ENCODE results near the gene BACH2.

The BACH2 gene

DNA sequence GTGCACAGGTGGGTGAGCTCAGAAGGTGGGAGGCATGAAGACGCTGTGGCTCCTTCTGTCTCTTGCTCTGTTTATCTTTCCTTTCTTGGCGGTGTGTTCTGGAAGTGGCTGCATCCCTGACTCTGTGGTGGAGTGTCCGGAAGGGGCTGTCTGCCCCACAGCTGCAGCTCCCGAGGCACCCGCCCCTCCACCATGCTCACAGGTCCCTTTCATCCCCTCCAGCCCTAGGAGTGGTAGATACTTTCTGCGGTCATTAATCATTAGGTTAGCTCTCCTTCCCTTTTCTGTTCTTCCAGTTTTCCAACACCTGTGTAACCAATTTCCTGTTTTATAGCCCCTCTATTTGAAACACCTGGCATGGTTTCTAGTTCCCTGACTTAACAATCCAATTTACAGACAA lies 336.8 kb downstream of the BACH2 start:
- DNase-seq = no peak

DNA sequence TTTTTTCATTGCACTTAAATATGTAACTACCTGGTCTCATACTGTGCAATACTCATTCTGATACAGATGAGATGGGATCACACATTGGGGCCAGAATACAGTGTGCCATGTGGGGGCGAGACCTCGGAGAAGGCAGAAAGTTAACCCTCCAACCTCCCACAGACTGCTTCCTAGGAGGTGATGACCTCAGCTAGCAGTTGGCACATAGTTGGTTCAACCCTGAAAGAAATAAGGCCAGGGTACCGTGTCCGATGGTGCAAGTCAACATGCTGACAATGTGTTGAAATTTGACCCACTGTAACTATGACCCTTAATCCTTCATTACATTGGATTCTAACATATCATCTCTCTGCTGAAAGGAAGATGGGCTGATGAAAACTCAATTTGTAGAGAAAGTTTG lies 340.5 kb downstream of the BACH2 start:
- no peak for DNase-seq

DNA sequence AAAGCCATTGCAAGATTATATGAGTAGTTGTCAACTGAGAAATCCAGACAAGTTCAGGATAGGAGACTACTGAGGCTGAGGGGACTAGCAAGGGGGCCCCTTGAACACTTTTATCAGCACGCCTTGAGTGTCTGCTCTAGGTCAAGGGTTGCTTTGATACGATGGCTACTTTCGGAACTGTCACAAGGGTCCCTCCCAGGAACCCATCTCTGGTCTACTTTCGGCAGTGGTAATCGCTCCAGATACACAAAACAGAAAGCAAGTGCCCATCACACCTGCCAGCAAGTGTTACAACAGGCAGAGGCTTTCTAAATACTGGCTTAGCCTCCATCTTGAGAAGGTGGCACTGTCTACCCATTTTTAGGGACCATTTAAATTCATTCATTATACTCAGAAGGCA lies 341.3 kb downstream of the BACH2 start:
- DNase-seq = no peak

DNA sequence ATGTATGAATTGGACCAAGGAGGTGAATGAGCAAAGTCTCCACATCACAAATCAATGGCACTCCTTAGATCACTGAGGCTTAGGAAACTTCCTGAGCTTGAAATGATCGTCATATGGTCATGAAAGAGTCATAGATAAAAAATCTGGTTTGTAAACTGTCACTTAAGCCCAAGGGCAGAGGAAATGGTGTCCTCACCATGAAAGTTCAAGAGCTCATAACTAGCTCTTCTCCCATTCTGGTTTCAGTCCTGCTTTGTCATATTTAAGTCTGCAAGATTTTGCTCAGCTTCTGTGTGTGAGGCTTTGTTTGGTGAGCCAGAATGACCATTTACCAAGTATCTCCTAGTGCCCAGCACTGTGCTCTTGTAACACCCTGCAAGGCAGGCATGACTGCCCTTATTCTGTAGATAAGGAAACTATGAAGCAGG lies 341.9 kb downstream of the BACH2 start:
- peak; percentile 28 for DNase-seq

DNA sequence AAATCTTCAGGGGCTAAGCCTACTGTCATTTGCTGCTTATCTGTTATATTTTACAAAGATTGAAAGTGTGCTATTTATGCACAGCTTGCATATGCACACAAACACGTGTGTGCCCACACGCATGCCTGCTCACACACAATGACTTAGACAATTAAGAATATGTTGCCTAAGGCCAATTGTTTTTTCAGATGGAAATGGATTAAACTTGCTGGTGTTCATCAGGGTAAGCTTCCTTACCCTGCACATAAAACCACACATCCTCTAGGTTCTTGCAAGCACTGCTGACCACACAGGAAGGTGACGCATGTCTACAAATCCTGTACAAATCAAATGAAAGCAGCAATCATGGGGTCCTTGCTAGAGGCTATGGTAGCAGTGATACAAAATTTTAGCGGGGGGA lies 344.0 kb downstream of the BACH2 start:
- DNase-seq = peak; percentile 86

DNA sequence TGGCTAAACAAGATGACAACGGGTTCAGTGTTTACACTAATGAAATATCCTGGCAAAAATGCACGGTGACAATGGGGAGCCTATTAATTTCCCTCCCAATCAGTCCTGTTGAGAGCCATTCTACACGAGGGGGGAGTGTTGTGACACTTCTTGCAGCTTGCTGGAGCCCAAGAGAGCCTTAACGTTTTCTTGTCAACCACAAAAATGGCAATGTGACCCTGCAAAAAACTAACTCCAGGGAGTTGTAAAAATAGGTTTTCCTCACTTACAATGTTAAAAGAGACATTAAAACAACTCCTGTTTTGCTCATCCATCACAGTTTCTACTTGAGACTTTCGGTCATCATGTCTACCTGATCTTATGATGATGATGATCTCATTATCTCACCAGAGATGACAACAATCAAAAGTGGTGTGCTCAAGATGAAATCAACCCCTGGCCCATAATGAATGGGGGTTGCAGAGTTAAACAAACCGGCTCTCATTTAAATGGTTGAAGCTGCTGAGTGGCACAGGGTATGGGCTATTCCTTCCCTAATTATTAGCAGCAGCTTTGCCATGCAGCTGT lies 344.5 kb downstream of the BACH2 start:
- DNase-seq = peak; percentile 25

DNA sequence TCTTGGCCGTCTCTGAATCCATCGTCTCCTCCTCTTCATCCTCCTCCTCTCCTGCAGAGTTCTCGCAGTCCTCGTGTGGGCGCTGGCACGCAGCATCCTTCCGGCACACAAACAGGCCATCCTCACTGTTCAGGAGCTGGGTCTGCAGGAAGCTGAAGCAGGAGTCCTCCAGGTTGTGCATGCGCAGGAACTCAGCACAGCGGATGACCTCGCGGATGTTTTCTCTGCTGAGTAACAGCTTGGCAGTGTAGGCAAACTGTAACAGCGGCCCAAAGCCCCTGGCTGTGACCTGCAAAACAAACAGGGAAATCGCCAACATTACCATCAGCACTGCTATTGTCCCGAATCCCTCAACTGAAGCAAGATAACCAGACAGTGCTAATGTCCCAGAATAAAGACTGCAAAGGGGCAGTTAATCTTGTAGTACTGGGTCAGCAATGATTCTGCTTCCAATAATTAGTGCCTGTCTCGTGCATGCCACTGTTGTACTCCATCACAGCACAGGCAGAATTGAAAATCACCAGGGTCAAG lies 345.0 kb downstream of the BACH2 start:
- no peak for DNase-seq

DNA sequence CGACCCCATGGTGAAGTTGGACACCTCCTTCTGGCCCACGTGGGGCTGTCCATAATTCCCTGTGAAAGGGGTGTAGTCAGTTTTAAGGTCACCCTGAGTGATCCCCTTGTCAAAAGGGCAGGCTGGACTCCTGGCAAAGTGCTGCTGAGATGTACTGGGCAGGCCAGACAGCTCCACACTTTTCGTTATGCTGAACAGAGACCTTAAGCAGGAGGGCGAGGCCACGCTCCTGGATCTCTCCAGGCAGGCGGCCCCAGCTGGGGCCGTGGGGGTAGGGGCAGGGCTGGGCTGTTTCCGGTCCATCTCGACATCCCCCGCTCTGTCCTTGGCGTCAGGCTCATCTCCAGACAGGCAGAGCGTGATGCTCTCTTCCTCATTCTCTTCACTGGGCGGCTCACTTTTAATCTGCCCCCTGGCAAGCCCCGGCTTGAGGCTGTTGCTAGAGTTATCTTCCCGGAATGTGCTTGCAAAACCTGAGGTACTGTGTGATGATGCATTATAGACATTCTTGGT lies 345.7 kb downstream of the BACH2 start:
- DNase-seq = no peak

DNA sequence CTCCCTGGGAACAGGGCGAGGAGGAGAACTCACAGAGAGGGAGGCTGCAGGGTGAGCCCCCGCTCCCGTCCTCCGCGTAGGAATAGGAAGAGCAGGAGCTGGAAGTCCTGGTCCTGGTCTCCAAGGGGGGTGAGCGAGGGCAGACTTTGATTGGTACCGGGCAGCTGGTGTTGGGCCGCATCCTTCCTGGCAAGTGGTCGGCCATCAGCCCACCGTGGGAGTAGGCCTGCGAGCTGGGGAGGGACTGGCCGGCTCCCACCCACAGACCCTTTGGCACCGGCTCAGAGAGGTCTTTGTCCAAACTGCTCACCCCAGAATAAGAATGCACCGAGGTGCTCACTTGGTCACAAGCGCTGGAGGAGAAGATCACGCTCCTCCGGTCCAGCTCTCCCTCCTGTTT lies 346.2 kb downstream of the BACH2 start:
- DNase-seq = no peak

DNA sequence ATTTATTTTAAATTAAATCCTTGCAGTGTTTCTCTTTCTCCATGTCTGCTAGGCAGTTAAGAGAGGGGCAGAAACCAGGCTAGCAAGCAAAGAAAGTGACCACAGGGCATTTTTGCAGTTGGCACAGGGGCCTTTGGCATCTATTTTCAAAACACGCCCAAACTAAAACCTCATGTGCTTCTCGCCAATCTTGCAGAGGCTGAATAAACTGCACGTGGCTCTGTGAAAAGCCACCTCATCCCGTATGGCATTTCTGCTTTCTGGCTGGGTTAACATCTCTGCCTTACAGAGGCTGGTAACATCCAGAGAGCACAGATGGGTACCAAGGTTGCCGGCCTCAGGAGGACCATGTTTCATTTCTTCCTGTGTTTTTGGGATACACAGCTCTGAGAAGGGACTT lies 347.8 kb downstream of the BACH2 start:
- no peak for DNase-seq

DNA sequence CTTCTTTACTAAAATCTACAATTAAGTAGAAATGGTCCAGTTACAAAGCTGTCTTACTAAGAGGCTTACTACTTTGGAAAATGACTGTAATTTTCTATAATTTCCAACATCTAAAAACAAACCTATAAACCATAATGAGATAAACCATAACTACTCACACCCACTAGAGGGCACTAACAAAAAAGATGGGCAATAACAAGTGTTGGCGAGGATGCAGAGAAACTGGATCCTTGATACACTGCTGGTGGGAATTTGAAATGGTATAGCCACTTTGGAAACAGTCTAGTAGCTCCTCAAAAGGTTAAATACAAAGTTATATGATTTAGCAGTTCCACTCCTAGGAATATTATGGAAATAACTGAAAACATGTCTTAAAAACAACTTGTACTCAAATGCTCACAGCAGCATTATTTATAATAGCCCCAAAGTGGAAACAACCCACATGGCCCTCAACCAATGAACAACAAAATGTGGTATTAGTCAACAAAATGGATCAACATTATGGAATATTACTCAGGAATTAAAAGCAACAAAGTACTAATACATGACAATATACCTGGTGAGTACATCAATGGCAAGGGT lies 351.7 kb downstream of the BACH2 start:
- DNase-seq = peak; percentile 22

DNA sequence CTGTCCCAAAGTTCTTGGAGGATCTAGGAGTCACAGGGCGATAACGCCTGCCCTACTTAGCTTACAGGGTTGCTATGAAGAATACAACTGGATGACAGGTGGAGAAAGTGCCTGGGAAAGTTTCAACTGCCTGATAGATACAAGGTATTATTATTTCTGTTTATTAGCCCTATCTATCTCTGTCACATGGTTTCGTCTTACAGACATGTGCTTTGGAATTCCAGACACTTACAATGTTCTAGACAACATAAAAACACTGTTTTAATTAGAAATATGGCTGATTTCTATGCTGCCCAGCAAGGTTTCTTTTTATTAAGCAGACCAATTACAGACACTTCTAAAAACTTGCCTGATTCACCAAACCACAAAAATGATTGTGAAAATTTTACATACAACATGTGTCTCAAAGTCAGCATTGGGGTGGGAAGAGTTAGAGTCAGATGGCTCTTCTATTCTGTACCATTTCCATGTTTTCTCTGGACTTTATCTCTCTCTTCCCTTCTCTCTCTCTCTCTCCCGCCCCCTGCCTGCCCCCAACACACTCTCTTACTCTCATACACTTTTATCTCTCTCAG lies 352.4 kb downstream of the BACH2 start:
- DNase-seq = no peak

DNA sequence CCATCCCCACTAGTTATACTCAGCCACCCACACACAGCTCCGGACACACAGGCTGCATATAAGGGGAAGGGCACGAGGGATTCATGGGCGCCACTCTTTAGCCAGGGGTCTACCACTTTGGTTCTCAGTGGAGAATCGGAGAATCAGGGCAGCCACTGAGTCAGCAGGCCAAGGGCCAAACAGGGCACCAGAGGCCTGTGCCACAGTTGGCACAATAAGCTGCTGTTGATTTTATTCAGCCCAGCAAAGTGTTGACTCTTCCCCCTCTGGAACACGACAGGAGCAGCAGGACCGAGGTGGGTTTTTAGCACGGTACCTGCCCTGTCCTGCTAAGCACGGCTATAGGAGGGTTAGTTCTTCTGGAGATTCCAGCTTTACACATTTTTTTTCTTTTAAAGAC lies 354.0 kb downstream of the BACH2 start:
- no peak for DNase-seq

DNA sequence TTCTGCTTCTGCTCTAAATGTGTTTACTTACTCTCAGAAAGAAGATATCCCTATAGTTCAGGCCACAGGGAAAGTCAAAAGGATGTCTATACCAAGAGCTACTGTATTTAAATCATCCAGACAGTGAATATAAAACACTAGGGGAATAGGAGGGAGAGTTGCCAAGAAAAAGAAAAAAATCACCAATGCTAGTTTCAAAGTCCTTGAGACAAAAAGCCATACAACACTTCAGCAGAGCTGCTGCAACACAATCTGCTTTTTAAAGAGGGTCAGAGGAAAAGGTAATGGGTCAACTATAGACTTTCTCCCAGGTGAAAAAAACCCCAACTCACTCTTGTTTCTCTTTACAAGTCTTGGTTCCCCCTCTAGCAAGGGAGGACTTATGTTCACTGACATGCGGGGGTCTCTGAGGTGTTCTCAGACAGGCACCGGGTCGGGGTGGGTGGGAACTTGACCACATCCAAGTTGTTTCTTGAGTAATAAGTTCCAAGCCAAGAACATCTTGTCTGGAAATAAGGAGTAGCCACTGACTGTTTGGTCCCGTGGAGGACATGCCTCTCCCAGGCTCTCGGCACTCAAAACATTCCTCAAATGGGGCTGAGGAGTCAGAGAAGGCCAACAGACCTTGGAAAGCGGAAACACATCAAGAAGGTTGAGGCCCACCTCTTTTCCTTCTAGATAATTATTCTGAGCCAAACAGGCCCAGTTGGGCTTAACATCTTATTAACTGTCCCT lies 354.7 kb downstream of the BACH2 start:
- no peak for DNase-seq

DNA sequence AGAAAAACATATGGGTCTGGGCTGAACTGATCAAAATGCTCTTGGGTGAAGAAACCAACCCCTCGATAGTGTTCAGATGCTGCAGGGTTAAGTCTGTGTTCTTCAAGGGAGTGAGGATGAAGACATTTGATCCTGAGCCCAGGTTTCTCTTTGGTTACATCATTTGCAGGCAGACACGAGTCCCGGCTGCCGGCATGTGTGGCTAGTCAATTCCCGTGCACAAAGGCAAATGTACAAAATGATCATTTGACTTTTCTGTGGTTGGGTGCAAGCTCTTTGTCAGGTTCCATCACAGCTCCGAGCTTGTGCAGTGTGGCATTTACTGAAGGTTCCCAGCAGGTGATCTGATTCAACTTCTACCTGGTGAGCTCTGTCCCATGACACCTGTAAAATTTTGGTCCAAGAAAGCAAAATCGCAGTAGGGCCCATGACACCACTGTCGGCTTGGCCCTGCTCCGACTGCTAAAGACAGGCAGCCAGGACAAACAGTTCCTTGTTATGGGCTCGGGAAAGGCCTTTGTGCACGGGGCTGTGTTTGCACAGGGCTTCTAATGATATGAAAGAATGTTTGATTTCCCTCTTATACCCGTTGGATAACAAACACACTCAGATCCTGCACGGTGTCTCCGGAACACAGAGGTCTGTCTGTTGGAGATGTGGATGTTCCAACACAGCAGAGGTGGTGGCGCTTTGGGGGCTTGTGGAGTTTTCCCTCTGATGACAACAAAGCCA lies 355.4 kb downstream of the BACH2 start:
- no peak for DNase-seq

DNA sequence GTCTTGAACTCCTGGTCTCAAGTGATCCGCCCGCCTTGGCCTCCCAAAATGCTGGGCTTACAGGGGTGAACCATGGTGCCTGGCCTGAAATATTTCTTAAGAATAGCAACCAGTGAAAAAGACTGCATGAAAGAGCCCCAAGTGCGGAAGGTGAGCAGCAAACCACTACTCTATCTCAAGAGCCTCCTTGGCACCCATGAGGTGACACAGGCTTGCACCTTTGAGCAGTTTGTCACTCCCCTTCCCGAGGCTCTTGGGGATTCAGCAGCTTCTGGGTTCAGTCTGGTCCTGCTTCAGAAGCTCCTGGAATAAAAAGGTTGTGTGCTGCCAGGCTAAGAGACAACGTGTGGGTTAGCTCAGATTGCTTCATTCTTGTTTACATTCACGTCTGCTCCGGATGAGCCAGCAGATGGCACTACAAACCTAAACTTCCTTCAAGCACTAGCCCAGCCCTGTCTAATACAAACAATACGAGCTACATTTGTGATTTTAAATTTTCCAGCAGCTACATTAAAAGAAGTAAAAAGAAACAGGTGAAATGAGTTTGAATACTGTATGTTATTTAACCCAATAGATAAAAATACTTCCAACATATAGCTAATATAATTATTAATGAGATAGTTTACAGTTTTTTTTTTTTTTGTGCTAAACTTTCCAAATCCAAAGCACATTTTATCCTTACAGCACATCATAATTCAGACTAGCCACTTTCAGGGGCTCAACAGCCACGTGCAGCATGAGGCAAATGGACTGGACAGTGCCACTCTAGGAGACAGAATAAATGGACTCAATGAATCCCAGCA lies 356.2 kb downstream of the BACH2 start:
- peak; percentile 68 for DNase-seq

DNA sequence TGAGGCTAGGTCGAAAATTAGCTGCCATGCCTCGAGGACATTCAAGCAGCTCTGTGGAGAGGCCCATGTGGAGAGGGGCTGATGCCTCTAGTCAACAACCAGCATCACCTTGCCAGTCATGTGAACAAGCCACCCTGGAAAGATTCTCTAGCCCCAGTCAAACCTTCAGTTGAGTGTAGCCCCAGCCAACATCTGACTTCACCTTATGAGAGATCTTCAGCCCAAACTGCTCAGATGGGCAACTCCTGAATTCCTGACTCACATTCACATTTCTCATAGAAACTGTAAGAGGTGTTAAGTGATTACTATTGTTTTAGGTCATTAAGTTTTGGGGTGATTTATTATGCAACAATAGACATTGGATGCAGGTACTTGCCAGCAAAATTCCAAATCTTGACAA lies 357.5 kb downstream of the BACH2 start:
- DNase-seq = no peak

DNA sequence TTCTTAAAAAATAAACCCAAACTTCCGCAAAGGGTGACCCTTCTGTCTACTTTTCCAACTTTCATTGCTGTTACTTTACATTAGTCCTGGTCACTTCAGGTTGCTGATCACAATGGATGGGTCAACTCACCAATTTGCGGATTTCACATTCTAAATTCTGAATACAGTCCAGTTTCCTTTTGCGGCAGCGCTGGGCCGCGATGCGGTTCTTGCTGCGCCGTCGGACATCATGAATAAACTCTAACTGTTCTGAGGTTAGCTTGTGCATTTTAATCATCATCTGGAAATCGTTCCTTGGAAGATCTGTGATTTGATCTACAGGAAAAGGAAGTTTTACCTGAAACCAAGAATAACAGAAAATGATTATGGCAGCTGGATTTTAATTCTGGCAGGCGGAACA lies 358.6 kb downstream of the BACH2 start:
- DNase-seq = no peak

DNA sequence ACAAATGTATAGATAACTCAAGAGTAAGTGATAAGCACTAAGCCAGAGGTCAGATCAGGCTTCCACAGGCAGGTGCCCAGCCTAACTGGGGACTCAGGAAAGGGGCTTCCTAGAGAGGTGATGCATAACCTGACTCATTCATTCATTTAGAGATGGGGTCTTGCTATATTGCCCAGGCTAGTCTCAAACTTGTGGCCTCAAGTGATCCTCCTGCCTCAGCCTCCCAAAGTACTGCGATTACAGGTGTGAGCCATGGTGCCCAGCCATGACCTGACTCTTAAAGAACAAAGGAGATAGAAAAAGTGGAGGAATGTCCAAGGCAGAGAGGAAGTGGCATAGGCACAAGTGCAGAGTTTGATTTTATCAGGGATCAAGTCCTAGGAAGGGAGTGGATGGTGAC lies 360.5 kb downstream of the BACH2 start:
- no peak for DNase-seq

DNA sequence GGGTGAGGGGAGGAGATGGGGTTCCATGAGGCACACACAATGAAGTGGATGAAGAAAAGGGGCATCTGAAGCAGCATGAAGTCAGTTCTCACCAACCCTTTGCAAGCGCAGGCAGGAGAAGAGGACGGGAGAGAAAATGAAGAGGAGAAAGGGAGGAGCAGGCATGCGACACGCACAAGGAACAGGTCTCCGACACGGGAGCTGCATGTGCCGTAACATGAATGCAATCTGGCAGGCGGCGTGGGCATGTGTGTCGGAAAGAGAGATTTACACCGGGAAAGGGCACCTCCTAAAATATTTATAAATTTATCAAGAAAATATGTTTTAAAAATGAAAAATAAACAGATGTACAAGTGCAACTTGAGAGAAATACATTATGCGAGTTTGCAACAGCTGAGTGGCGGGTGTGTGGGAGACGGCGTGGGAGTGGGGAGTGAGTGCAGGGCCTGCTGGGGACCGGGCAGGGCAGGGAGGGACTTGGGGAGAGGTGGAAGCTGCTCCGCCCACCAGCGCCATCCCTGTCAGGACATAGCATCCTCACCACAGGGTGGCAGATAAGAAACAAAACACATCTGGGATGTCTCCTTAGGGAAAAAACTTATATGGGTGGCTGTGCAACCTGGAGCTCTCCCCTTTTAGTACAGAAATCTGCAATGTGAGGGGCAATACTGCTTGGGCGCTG lies 361.8 kb downstream of the BACH2 start:
- no peak for DNase-seq

DNA sequence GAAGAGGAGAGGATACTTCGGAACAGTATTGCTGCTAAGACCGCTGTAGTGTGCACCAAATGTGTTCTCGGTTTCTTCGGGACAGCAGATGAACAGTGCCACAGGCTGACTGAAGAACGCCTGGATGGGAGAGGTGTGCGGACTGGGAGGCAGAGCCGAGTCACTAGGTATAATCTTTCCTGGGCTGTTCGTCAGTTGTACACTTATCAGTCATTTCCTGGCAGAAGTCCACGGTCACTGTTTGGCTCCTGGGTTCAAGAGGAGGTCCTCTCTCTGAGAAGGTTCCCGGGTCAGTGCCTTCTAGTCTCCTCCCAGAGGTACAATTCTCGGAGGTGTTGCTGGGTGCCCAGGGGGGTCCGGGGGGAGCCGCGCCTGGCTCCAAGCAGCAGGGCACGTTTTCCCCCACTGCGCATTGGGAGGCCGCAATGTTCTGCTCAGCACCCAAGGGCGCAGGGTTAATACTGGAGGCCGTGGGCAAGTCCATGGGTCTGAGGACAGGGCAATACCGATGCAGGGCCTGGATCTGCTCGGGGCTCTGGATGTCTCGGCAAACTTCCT lies 364.3 kb downstream of the BACH2 start:
- no peak for DNase-seq
